ENCODE data around the gene RPH3AL.

RPH3AL gene

GRCh38 chr17:323721-324571 is 28.7 kb downstream of the RPH3AL start:
- no peak for DNase-seq (ENCODE audit: low spot score)
- no peak for TF ChIP-seq CTCF (IDR thresholded peaks at IDR 0.05; ENCODE audit: extremely low read depth, missing control alignments)

- no peak for TF ChIP-seq CTCF (IDR thresholded peaks at IDR 0.05; ENCODE audit: extremely low read depth, missing control alignments)
- no peak for DNase-seq (ENCODE audit: low spot score)
Measured at GRCh38 chr17:323181-323580, 29.4 kb downstream of the RPH3AL start.

- DNase-seq (ENCODE audit: low spot score): no peak
- TF ChIP-seq CTCF (IDR thresholded peaks at IDR 0.05; ENCODE audit: extremely low read depth, missing control alignments): no peak
Measured at GRCh38 chr17:322006-322780, 30.4 kb downstream of the RPH3AL start.

- no peak for TF ChIP-seq CTCF (IDR thresholded peaks at IDR 0.05; ENCODE audit: extremely low read depth, missing control alignments)
- DNase-seq (ENCODE audit: low spot score): no peak
Measured at GRCh38 chr17:321386-321941, 31.1 kb downstream of the RPH3AL start.

GRCh38 chr17:320809-321385 is 31.7 kb downstream of the RPH3AL start:
- DNase-seq (ENCODE audit: low spot score): no peak
- no peak for TF ChIP-seq CTCF (IDR thresholded peaks at IDR 0.05; ENCODE audit: extremely low read depth, missing control alignments)

- no peak for DNase-seq (ENCODE audit: low spot score)
- TF ChIP-seq CTCF (IDR thresholded peaks at IDR 0.05; ENCODE audit: extremely low read depth, missing control alignments): no peak
Measured at GRCh38 chr17:320139-320538, 32.5 kb downstream of the RPH3AL start.

Data from GM20000 (cell line).